SJSA1 (cell line): Measurements from ENCODE around the gene ANKRD44. TPM values are rescaled to one million over a fixed set of nuclear protein-coding genes. Genes with fewer than 3 reads are reported as not detected.

ENCODE experiments used
- DNase-seq, 2 experiments: peaks; one replicate each; pipeline ENCODE4 v3.0.0-alpha.2; 2015 to 2020; ENCODE audit warnings: low spot score in 2 of 2, low read depth in 1 of 2
- H3K27ac ChIP-seq: fragments of 250-450 bp; sonication (Bioruptor Pico); 2 replicates; pipeline ENCODE4 v1.5.1; 2020; ENCODE audit warnings: mild to moderate bottlenecking, moderate library complexity
- H3K27me3 ChIP-seq: fragments of 250-450 bp; sonication (Bioruptor Pico); replicated peaks from 2 replicates; pipeline ENCODE4 v1.5.1; 2020; ENCODE audit warnings: mild to moderate bottlenecking, moderate library complexity
- H3K36me3 ChIP-seq: fragments of 250-450 bp; sonication (Bioruptor Pico); 2 replicates; pipeline ENCODE4 v1.5.1; 2020; ENCODE audit warnings: mild to moderate bottlenecking
- H3K4me1 ChIP-seq: fragments of 250-450 bp; sonication (Bioruptor Pico); replicated peaks from 2 replicates; pipeline ENCODE4 v1.6.1; 2021; ENCODE audit warnings: mild to moderate bottlenecking
- H3K4me3 ChIP-seq: fragments of 250-450 bp; sonication (Bioruptor Pico); 2 replicates; pipeline ENCODE4 v1.5.1; 2020; ENCODE audit warnings: mild to moderate bottlenecking
- H3K9me3 ChIP-seq: fragments of 250-450 bp; sonication (Bioruptor Pico); replicated peaks from 2 replicates; pipeline ENCODE4 v1.5.1; 2020; ENCODE audit warnings: mild to moderate bottlenecking
- total RNA-seq: library from RNA; depleted of rRNA; stranded (reverse); fragments of >200 nt; shearing (Covaris generic); gene quantifications from 2 replicates; pipeline ENCODE4 v1.2.3, GENCODE V29; 2014

Gene ANKRD44
- total RNA-seq, 1 experiment from 2014 or later: 15.5 TPM

DNA sequence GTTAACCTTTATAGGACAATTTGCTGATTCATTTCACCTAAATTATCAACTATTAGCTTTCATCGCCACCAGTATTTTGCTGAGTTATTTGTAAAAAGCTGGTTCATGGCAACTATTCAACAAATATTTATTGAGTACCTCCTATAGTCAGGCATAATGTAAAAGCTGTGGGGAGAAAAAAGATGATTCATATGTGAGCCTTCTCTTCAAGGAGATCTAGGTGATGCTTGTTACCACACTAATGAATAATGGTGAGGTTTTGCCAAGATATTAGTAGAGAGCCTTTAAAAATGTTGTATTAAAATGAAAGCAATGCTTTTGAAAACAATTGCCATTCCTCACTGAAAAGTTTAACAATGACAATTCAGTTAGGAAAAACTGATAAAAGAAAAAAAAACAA, 187.8 kb downstream of the ANKRD44 start:
- H3K27me3 ChIP-seq: no peaks in the 10 kb centered on the region
- DNase-seq: no peak
- no peaks in the 10 kb centered on the region for H3K36me3 ChIP-seq
- no peak overlapping the region for H3K27ac ChIP-seq
- H3K4me3 ChIP-seq: no peak overlapping the region
- H3K9me3 ChIP-seq: no peaks in the 10 kb centered on the region
- H3K4me1 ChIP-seq: peaks cover 33% of the 10 kb centered on the region

DNA sequence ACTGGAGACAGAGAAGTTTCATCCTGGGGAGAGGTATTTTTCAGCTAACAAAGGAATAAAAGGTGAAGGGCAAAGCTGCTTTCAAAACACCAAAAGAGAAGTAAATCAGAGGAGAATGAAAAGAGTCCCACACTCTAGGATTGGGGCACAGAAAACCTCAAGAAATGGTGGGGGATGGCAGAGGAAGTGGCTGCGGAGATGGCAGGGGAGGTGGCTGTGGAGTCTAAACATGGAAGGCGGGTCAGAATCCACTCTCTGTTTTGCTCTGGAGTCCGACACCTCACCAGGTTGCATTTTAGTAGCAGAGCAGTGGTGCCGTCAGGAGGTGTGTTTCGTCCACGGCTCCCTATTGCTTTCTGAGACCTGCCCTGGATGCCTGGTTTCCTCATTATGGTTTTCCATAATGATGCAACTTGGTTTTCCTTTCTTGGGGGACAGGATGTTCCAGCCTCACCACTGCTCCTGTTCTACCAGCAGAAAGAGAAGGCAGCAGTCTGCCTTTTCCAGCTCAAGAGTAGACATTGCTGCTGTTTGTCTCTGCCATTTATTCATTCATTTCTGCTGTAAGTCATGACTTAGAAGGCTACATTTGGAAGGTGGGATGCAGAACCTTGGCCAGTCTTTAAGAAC, 188.7 kb downstream of the ANKRD44 start:
- Histone ChIP-seq H3K36me3 (no peaks in the 10 kb centered on the region), H3K27ac (no peak overlapping the region), H3K4me3 (no peak overlapping the region), H3K27me3 (no peaks in the 10 kb centered on the region), H3K4me1 (peaks cover 40% of the 10 kb centered on the region), H3K9me3 (no peaks in the 10 kb centered on the region)
- DNase-seq: no peak

DNA sequence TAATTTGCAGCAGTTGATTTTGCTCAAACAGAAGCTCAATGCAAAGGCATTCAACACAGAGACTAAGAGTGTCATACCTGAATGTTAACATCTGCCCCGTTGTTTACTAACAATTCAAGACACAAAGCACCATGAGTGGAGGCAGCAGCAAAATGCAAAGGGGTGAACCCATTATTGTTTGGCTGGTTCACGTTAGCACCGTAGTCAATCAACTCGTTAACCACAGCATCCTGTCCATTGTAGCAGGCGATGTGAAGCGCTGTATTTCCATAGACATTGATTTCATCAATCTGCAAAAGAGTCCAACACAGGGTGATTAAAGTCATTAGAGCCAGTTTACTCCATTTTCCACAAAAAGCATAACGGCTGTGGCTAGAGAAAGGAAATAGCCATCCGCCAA, 189.3 kb downstream of the ANKRD44 start:
- H3K36me3 ChIP-seq: no peaks in the 10 kb centered on the region
- no peak overlapping the region for H3K27ac ChIP-seq
- peaks cover 44% of the 10 kb centered on the region for H3K4me1 ChIP-seq
- H3K27me3 ChIP-seq: no peaks in the 10 kb centered on the region
- no peaks in the 10 kb centered on the region for H3K9me3 ChIP-seq
- no peak overlapping the region for H3K4me3 ChIP-seq
- no peak for DNase-seq

DNA sequence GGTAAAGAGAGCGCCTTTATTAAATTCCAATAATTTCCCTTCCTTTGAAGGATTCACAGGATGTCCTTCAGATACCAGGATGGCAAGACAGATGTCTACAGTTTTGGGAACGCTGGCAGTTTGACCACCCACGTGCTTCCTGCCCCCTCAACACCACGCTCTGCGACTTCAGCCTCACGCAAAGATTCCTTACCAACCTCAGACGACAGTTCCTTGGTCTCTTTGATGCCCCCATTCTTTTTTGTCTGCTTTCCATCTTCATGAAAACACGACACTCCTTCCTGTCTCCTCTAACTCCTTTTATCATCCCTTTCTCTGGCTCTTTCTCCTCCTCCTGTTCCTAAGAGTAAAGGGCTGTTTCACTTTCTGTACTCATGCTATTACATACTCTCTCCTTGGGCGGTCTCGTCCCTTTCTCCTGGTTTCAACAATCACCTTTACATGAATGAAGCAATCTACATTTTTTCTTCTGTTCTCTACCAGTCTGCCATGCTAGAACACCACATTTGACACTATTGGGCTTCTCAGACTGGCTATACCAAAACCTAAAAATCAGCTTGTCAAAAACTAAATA, 194.2 kb downstream of the ANKRD44 start:
- no peaks in the 10 kb centered on the region for H3K36me3 ChIP-seq
- peaks cover 23% of the 10 kb centered on the region for H3K4me1 ChIP-seq
- H3K27me3 ChIP-seq: no peaks in the 10 kb centered on the region
- H3K9me3 ChIP-seq: no peaks in the 10 kb centered on the region
- peak overlapping the region; percentile 7; the same call in 1 of the 2 replicates for H3K4me3 ChIP-seq
- H3K27ac ChIP-seq: peak overlapping the region; percentile 82
- peak; percentile 72 to 86 for DNase-seq

DNA sequence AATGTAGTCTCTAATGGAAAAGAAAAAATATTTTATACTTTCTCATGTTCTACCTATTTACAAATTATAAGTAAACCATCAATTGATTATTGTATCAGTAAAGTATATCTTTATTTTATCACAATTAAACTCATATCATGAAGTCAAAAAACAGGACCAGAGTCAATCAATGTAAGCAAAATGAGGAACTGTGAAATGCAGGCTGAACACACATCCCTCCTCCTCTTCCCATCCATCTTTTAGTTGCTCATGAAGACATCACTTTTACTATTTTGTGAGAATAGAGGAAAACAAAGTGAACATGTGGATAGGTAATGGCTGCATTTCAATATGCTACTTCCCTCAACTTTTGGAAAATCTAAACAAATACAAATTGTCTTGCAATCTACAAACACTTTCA, 195.3 kb downstream of the ANKRD44 start:
- no peak for DNase-seq
- Histone ChIP-seq H3K4me3 (no peak overlapping the region), H3K36me3 (no peaks in the 10 kb centered on the region), H3K27ac (peak overlapping the region; percentile 82; the same call in 1 of the 2 replicates), H3K27me3 (no peaks in the 10 kb centered on the region), H3K4me1 (peaks cover 23% of the 10 kb centered on the region), H3K9me3 (no peaks in the 10 kb centered on the region)

DNA sequence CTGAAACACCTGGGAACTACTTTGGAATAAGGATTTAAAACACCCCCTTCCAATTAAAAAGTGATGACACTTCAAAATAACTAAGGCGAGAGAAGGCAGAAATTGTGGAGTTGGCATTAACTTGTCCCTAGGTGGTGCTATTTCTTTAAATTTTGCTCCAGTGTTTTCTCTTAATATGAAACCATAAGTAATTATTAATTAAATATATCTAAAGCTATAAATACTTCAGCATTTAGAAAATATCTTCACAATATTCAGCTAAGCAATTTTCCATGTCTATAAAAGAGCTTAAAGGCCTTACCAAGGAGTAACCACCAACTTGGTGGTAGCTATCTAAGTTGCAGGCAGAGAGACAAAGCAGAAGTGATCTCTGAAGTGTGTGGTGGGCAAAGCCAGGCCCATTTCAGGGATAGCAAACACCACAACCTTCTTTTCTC, 197.3 kb downstream of the ANKRD44 start:
- Histone ChIP-seq H3K27me3 (no peaks in the 10 kb centered on the region), H3K9me3 (no peaks in the 10 kb centered on the region), H3K4me1 (peaks cover 33% of the 10 kb centered on the region), H3K36me3 (no peaks in the 10 kb centered on the region), H3K4me3 (no peak overlapping the region), H3K27ac (no peak overlapping the region)
- no peak for DNase-seq

DNA sequence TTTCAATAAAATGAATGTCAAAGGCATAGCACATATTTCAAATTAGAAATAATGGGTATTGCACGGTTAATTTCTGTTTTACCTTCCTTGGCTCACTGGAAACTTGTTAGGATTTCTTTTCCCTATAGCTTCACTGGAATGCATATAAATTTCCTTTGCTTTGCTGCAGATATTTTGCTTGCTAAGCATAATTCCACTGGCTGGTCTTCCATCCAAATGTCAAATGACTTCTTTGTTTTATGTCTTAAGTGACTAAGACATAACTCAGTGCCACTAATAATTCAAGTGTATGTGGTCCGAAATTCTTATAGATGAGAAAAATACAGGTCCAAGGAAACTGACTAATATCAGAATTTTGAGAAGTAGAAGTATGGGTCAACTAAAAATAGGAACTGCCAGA, 201.3 kb downstream of the ANKRD44 start:
- H3K4me3 ChIP-seq: no peak overlapping the region
- DNase-seq: no peak
- peaks cover 25% of the 10 kb centered on the region for H3K4me1 ChIP-seq
- no peaks in the 10 kb centered on the region for H3K36me3 ChIP-seq
- H3K27me3 ChIP-seq: no peaks in the 10 kb centered on the region
- no peaks in the 10 kb centered on the region for H3K9me3 ChIP-seq
- no peak overlapping the region for H3K27ac ChIP-seq

DNA sequence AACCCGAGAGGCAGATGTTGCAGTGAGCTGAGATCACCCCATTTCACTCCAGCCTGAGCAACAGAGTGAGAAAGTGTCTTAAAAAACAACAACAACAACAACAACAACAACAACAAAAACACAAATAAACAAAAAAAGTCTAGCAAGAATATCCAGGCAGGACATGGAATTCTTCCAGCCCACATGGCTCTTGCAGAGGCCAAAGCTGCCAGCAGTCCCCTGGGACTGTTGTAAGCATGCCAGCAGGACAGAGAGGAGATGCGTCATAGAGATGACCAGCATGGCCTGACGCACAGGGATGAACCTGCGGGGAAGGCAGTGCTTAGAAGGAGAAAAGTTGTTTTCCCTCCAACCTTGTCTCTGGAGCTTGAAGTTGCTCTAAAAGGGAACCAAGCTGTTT, 201.8 kb downstream of the ANKRD44 start:
- H3K4me1 ChIP-seq: peaks cover 25% of the 10 kb centered on the region
- DNase-seq: peak; percentile 71 to 87
- peak overlapping the region; percentile 85 for H3K27ac ChIP-seq
- no peak overlapping the region for H3K4me3 ChIP-seq
- no peaks in the 10 kb centered on the region for H3K9me3 ChIP-seq
- H3K36me3 ChIP-seq: no peaks in the 10 kb centered on the region
- H3K27me3 ChIP-seq: no peaks in the 10 kb centered on the region

DNA sequence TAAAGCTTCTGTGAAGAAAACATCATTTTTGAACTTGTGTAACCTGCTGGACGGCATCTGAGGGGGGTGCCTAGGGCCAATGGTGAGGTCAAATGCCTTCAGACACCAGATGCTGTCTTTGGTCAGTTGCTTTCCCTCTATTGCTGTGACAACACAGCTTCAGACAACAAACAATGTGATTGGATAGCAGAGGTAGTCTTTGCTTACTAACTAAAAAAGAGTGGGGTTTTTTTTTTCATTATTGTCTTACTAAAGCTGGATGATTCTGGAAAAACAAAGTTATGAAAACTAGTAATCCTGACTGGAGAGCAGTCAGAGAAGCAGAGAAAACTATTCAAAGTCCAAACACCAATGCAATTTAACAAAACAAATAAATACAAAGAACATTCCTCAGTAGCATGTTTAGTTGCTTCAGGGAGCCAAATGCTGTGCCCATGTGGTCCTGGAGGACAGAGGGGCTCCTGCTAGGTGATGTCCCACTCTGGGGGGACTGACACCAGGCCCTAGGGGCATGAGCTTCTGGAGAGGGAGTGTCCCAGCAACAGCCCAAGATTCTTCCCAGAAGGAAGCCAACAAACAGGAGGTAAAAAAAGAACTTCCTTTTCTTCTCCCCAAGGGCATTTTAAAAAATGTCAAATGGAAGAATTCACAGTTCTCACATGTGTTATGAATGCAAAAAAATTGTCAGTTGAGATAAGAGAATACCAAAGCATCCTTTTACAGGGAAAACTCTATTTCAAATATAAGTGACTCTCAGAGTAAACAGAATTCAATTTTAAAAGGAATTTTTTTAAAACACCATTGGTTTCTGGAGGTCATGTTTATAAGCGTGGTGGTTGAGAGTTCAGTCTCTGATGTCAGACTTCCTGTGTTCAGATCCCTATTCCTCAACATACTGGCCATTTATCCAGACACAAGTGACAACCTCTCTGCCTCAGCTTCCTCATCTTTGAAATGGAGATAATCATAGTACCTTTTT, 203.0 kb downstream of the ANKRD44 start:
- Histone ChIP-seq H3K9me3 (no peaks in the 10 kb centered on the region), H3K27ac (peak overlapping the region; percentile 85), H3K4me3 (no peak overlapping the region), H3K36me3 (no peaks in the 10 kb centered on the region), H3K4me1 (peaks cover 25% of the 10 kb centered on the region), H3K27me3 (no peaks in the 10 kb centered on the region)
- DNase-seq: peak; percentile 50 to 78

DNA sequence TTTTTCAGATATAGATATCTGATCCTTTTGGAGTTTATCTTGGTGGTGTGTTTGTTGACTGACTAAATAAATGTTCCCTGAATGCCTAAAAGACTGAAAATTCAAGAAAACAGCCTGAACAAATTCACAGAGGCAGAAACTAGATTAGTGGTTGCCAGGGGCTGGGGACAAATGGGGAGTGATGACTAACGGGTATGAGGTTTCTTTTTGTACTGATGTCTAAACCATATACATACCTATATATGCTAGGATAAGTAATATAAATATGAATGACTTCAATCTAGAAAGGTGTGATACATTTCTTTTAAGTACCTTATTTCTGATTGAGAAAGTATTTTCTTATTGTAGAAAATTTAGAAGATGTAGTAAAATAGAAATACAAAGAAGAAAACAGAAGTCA, 207.2 kb downstream of the ANKRD44 start:
- H3K9me3 ChIP-seq: no peaks in the 10 kb centered on the region
- H3K36me3 ChIP-seq: no peaks in the 10 kb centered on the region
- no peak for DNase-seq
- no peak overlapping the region for H3K4me3 ChIP-seq
- H3K27ac ChIP-seq: no peak overlapping the region
- H3K4me1 ChIP-seq: peaks cover 16% of the 10 kb centered on the region
- H3K27me3 ChIP-seq: no peaks in the 10 kb centered on the region

DNA sequence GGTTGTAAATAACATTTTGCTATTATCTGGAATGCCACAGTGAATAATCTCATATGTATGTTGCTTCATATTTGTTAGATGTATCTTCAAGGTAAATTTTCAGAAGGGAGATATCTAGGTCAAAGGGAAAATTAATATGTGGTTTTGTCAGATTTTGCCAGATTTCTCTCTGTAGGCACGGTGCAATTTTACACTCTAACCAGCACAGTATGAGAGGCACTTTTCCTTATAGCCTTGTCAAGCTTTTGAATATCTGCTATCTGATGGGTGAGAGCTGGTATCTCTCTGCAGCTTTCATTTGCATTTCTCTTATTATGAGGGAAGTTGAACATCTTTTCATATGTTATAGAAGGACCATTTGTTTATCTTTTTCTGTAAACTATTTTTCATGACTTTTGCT, 208.3 kb downstream of the ANKRD44 start:
- DNase-seq: no peak
- Histone ChIP-seq H3K4me3 (no peak overlapping the region), H3K4me1 (peaks cover 5% of the 10 kb centered on the region), H3K9me3 (no peaks in the 10 kb centered on the region), H3K27me3 (no peaks in the 10 kb centered on the region), H3K36me3 (no peaks in the 10 kb centered on the region), H3K27ac (no peak overlapping the region)

DNA sequence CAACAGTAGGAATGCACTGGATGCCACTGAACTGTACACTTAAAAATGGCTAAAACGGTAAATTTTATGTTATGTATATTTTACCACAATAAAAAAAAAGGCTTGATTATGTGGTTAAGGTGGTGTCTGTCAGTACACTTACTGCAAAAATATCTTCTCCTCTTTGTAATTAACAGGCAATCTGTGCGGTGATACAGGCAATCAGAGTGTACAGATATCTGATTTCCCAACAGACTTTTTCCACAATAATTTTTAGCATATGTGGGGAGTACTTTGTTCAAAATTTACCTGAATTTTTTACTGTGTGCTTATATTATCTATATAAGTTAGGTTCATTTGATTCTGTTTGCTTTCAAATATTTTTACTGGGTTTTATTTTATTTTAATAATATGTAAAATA, 209.1 kb downstream of the ANKRD44 start:
- no peak overlapping the region for H3K4me3 ChIP-seq
- no peaks in the 10 kb centered on the region for H3K9me3 ChIP-seq
- no peaks in the 10 kb centered on the region for H3K4me1 ChIP-seq
- DNase-seq: no peak
- H3K36me3 ChIP-seq: no peaks in the 10 kb centered on the region
- no peaks in the 10 kb centered on the region for H3K27me3 ChIP-seq
- H3K27ac ChIP-seq: no peak overlapping the region

DNA sequence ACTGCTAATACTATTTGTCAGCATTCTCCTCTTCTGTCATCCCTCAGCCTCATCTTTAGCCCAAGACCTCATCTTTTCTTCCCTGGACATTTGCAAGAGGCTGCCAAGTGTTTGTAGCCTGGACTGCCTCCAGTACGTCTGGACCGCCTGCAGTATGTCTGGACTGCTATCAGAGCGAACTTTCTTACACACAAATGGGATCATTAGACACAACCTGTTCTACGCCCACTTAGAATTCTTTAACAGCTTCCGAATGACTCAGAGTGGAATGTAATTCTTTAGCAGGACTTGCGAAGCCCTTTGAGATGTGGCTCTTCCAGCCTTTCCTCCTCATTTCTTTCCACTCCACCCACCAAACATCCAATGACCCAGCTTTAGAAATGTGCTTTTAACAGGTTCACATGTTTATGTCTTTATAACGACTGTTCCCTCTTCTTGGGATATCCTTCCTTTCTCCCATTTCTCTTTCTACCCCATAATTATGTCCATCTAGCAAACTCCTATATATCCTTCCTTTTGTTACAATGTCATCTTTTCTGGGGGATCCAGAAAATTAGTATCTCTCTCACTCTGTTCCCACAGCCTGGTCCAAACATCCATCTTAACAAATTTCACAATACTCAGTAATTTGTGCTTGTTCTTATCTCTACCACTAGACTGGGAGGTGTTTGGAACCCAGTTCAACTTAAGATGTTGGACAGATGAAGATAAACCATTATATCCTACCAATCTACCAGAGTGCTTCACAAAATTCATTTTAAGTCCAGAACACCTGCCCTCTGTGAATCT, 212.8 kb downstream of the ANKRD44 start:
- H3K27ac ChIP-seq: no peak overlapping the region

More for the DNA sequence above, 212.8 kb downstream of the ANKRD44 start:
- no peak for DNase-seq
- no peaks in the 10 kb centered on the region for H3K4me1 ChIP-seq
- H3K4me3 ChIP-seq: no peak overlapping the region
- no peaks in the 10 kb centered on the region for H3K9me3 ChIP-seq
- no peaks in the 10 kb centered on the region for H3K27me3 ChIP-seq
- H3K36me3 ChIP-seq: no peaks in the 10 kb centered on the region
